HCT116 (cell line): ENCODE data around the gene DDX23. TPM values are rescaled to one million over a fixed set of nuclear protein-coding genes. Genes with fewer than 3 reads are reported as not detected.

Experiments
- ATAC-seq: fragments of 200-7000 bp; cut with Tn5 transposase; 2 replicates; pipeline ENCODE4 v1.9.1; 2020; ENCODE audit warnings: mild to moderate bottlenecking, moderate library complexity
- BruUV-seq: library from RNA; stranded (reverse); fragments of 400-500 nt; replicated peaks from 2 replicates; lab custom pipeline; 2021; lab: Mats Ljungman, UMichigan
- CTCF ChIA-PET: fragments of 300-600 bp; sonication (Branson Sonifier 250); formaldehyde crosslinking; loops from one replicate; lab custom pipeline; 2021; ENCODE audit warnings: antibody characterized with exemption; lab: Charles Lee
- POLR2A ChIA-PET: fragments of 300-600, 350-600 bp; sonication (Branson Sonifier 250); formaldehyde crosslinking; loops from one replicate; lab custom pipeline; 2021; ENCODE audit warnings: antibody characterized with exemption; lab: Charles Lee
- RAD21 ChIA-PET, 2 experiments: fragments of 300-600 bp; sonication (Branson Sonifier 250); formaldehyde crosslinking; loops; one replicate each; lab custom pipeline; 2023; ENCODE audit warnings: low total read pairs in 2 of 2; ENCODE audit not compliant: uncharacterized antibody in 2 of 2, unreplicated experiment in 2 of 2, low non-redundant PET in 1 of 2; lab: Charles Lee
- DNase-seq: peaks from one replicate; pipeline ENCODE4 v3.0.0-alpha.2; 2010; ENCODE audit warnings: low read depth, low spot score
- H2AFZ ChIP-seq: fragments of 200-600 bp; shearing (Covaris generic), sonication (generic); 2 replicates; pipeline ENCODE4 v1.6.1; 2017; ENCODE audit warnings: low read depth, mixed run types, mixed read lengths, antibody characterized with exemption, low read length; ENCODE audit not compliant: poor library complexity, severe bottlenecking
- H3K27ac ChIP-seq: 2 replicates; pipeline ENCODE4 v1.5.1; 2012; ENCODE audit warnings: low read depth, low read length
- H3K27me3 ChIP-seq: fragments of 200-600 bp; sonication (generic); 2 replicates; pipeline ENCODE4 v1.6.1; 2016; ENCODE audit warnings: mixed run types, low read length, mixed read lengths; ENCODE audit not compliant: insufficient read depth
- H3K36me3 ChIP-seq, 2 experiments: fragments of 200-500 bp in 1 of 2; fragments of 200-600 bp in 1 of 2; sonication (Bioruptor generic) in 1 of 2; sonication (generic) in 1 of 2; 2 replicates each; pipeline versions ENCODE4 v1.5.1 to v1.6.1; 2014 to 2016; ENCODE audit warnings: low read length in 2 of 2, inconsistent platforms in 1 of 2, mixed read lengths in 1 of 2, mixed run types in 1 of 2; ENCODE audit not compliant: insufficient read depth in 2 of 2, control insufficient read depth in 1 of 2
- H3K4me1 ChIP-seq, 2 experiments: fragments of 200-600 bp in 1 of 2; sonication (generic) in 1 of 2; 2 replicates each; pipeline versions ENCODE4 v1.5.1 to v1.6.1; 2012 to 2017; ENCODE audit warnings: low read length in 2 of 2, inconsistent platforms in 1 of 2, mild to moderate bottlenecking in 1 of 2, mixed read lengths in 1 of 2, mixed run types in 1 of 2, moderate library complexity in 1 of 2; ENCODE audit not compliant: insufficient read depth in 2 of 2, control insufficient read depth in 1 of 2
- H3K4me2 ChIP-seq: fragments of 200-600 bp; sonication (generic); 2 replicates; pipeline ENCODE4 v1.6.1; 2017; ENCODE audit warnings: mixed run types, low read length, mixed read lengths
- H3K4me3 ChIP-seq, 2 experiments: fragments of 200-600 bp in 1 of 2; sonication (generic) in 1 of 2; replicated peaks in 1 of 2; 2 replicates each; pipeline ENCODE4 v1.5.1; 2011 to 2016; ENCODE audit warnings: low read length in 2 of 2, control low read depth in 1 of 2, low read depth in 1 of 2, mild to moderate bottlenecking in 1 of 2, mixed read lengths in 1 of 2, mixed run types in 1 of 2
- H3K79me2 ChIP-seq: fragments of 200-600 bp; sonication (generic); 2 replicates; pipeline ENCODE4 v1.6.1; 2017; ENCODE audit warnings: mild to moderate bottlenecking, mixed run types, low read length, moderate library complexity, mixed read lengths; ENCODE audit not compliant: insufficient read depth
- H3K9ac ChIP-seq: fragments of 200-600 bp; sonication (generic); 2 replicates; pipeline ENCODE4 v1.6.1; 2016; ENCODE audit warnings: low read length, mixed read lengths
- H3K9me2 ChIP-seq: fragments of 200-600 bp; sonication (generic), shearing (Covaris generic); 2 replicates; pipeline ENCODE4 v1.6.1; 2017; ENCODE audit warnings: mixed run types, mild to moderate bottlenecking, moderate library complexity; ENCODE audit not compliant: insufficient read depth
- H3K9me3 ChIP-seq, 2 experiments: fragments of 200-500 bp in 1 of 2; fragments of 200-600 bp in 1 of 2; sonication (Bioruptor generic) in 1 of 2; sonication (generic) in 1 of 2; 2 replicates each; pipeline ENCODE4 v1.6.1; 2014 to 2017; ENCODE audit warnings: low read length in 2 of 2, mixed read lengths in 2 of 2, inconsistent platforms in 1 of 2, low read depth in 1 of 2, mild to moderate bottlenecking in 1 of 2, mixed run types in 1 of 2, moderate library complexity in 1 of 2; ENCODE audit not compliant: control insufficient read depth in 1 of 2, insufficient read depth in 1 of 2
- H4K20me1 ChIP-seq: fragments of 200-600 bp; sonication (generic), shearing (Covaris generic); 2 replicates; pipeline ENCODE4 v1.6.1; 2017; ENCODE audit warnings: mixed run types, mild to moderate bottlenecking, moderate library complexity; ENCODE audit not compliant: insufficient read depth
- ATF3 ChIP-seq: IDR thresholded peaks from 2 replicates; pipeline ENCODE4 v1.6.1; 2012
- CEBPB ChIP-seq: IDR thresholded peaks from 2 replicates; pipeline ENCODE4 v1.6.1; 2012; ENCODE audit warnings: low read depth
- EZH2 ChIP-seq: fragments of 200-600 bp; sonication (generic); IDR thresholded peaks from 2 replicates; pipeline ENCODE4 v1.6.1; 2017; ENCODE audit warnings: antibody characterized with exemption, mixed run types
- EZH2phosphoT487 ChIP-seq: fragments of 200-600 bp; IDR thresholded peaks from 2 replicates; pipeline ENCODE4 v1.6.1; 2018; ENCODE audit warnings: antibody characterized with exemption, borderline replicate concordance
- FOSL1 ChIP-seq: IDR thresholded peaks from 2 replicates; pipeline ENCODE4 v1.6.1; 2012; ENCODE audit warnings: low read depth
- JUND ChIP-seq: IDR thresholded peaks from 2 replicates; pipeline ENCODE4 v1.6.1; 2012
- MAX ChIP-seq: IDR thresholded peaks from 2 replicates; pipeline ENCODE4 v1.6.1; 2012
- POLR2AphosphoS5 ChIP-seq: IDR thresholded peaks from 2 replicates; pipeline ENCODE4 v1.6.1; 2011; ENCODE audit warnings: mild to moderate bottlenecking, low read depth, low read length, moderate library complexity
- REST ChIP-seq: IDR thresholded peaks from 2 replicates; pipeline ENCODE4 v1.6.1; 2012; ENCODE audit warnings: low read depth
- SP1 ChIP-seq: IDR thresholded peaks from 2 replicates; pipeline ENCODE4 v1.6.1; 2012; ENCODE audit warnings: low read depth
- SRF ChIP-seq: IDR thresholded peaks from 2 replicates; pipeline ENCODE4 v1.6.1; 2012; ENCODE audit warnings: low read depth
- ZBTB33 ChIP-seq: IDR thresholded peaks from 2 replicates; pipeline ENCODE4 v1.6.1; 2011; ENCODE audit warnings: mild to moderate bottlenecking, low read length, moderate library complexity; ENCODE audit not compliant: insufficient replicate concordance; ENCODE audit errors: extremely low read depth
- ZFX ChIP-seq: fragments of 450-650 bp; IDR thresholded peaks from 2 replicates; pipeline ENCODE4 v1.6.1; 2017
- intact Hi-C: fragments of 100-400 bp; cut with micrococcal nuclease; formaldehyde crosslinking; loops from 2 replicates; pipeline ENCODE4 v1.10.0; 2022
- total RNA-seq: library from RNA; stranded (reverse); gene quantifications from one replicate; pipeline ENCODE4 v1.2.1, GENCODE V29; 2021; ENCODE audit not compliant: unreplicated experiment

Gene DDX23
- total RNA-seq, 1 experiment from 2014 or later = 75.0 TPM

- Histone ChIP-seq H3K4me2 (no peak overlapping the region), H3K27ac (no peak overlapping the region), H3K9ac (no peak overlapping the region), H3K9me2 (no peaks in the 10 kb centered on the region), H2AFZ (no peak overlapping the region), H3K79me2 (no peaks in the 10 kb centered on the region), H3K4me3 (no peak overlapping the region), H3K36me3 (no peaks in the 10 kb centered on the region), H3K27me3 (peaks cover 11% of the 10 kb centered on the region; the same call in 1 of the 2 replicates), H3K4me1 (peaks cover 4 to 6% of the 10 kb centered on the region in 2 experiments; a peak in 3 of 4 replicates), H3K9me3 (no peaks in the 10 kb centered on the region), H4K20me1 (no peaks in the 10 kb centered on the region)
- no peak for TF ChIP-seq SP1
- no peak for TF ChIP-seq ZBTB33
- TF ChIP-seq EZH2phosphoT487 = no peak
- no peak for TF ChIP-seq CEBPB
- no peak for TF ChIP-seq EZH2
- no peak for TF ChIP-seq ATF3
- TF ChIP-seq POLR2AphosphoS5 = no peak
- TF ChIP-seq REST = no peak
- no peak for TF ChIP-seq FOSL1
- no peak for TF ChIP-seq SRF
- TF ChIP-seq ZFX = no peak
- TF ChIP-seq MAX = no peak
- TF ChIP-seq JUND = no peak
- ChIA-PET RAD21 (no interaction called here), POLR2A (interaction anchor here (1.1 kb wide), 1 partner anchor 17 kb away, joined by 4 read pairs; the partner anchor contains the start of gene RND1), CTCF (no interaction called here)
- DNase-seq (no peak), ATAC-seq (no peak)
- BruUV-seq = no TSS peak
- intact Hi-C loops = no loop called here
Measured at GRCh38 chr12:48882972-48883304, 31.0 kb upstream of the DDX23 start.
